HCT116 (cell line): ENCODE data around the gene EYA3. TPM values are rescaled to one million over a fixed set of nuclear protein-coding genes. Genes with fewer than 3 reads are reported as not detected.

Experiments
- ATAC-seq: fragments of 200-7000 bp; cut with Tn5 transposase; 2 replicates; pipeline ENCODE4 v1.9.1; 2020; ENCODE audit warnings: mild to moderate bottlenecking, moderate library complexity
- BruUV-seq: library from RNA; stranded (reverse); fragments of 400-500 nt; replicated peaks from 2 replicates; lab custom pipeline; 2021; lab: Mats Ljungman, UMichigan
- CTCF ChIA-PET: fragments of 300-600 bp; sonication (Branson Sonifier 250); formaldehyde crosslinking; loops from one replicate; lab custom pipeline; 2021; ENCODE audit warnings: antibody characterized with exemption; lab: Charles Lee
- POLR2A ChIA-PET: fragments of 300-600, 350-600 bp; sonication (Branson Sonifier 250); formaldehyde crosslinking; loops from one replicate; lab custom pipeline; 2021; ENCODE audit warnings: antibody characterized with exemption; lab: Charles Lee
- RAD21 ChIA-PET, 2 experiments: fragments of 300-600 bp; sonication (Branson Sonifier 250); formaldehyde crosslinking; loops; one replicate each; lab custom pipeline; 2023; ENCODE audit warnings: low total read pairs in 2 of 2; ENCODE audit not compliant: uncharacterized antibody in 2 of 2, unreplicated experiment in 2 of 2, low non-redundant PET in 1 of 2; lab: Charles Lee
- DNase-seq: peaks from one replicate; pipeline ENCODE4 v3.0.0-alpha.2; 2010; ENCODE audit warnings: low read depth, low spot score
- H2AFZ ChIP-seq: fragments of 200-600 bp; shearing (Covaris generic), sonication (generic); 2 replicates; pipeline ENCODE4 v1.6.1; 2017; ENCODE audit warnings: low read depth, mixed run types, mixed read lengths, antibody characterized with exemption, low read length; ENCODE audit not compliant: poor library complexity, severe bottlenecking
- H3K27ac ChIP-seq: 2 replicates; pipeline ENCODE4 v1.5.1; 2012; ENCODE audit warnings: low read depth, low read length
- H3K27me3 ChIP-seq: fragments of 200-600 bp; sonication (generic); 2 replicates; pipeline ENCODE4 v1.6.1; 2016; ENCODE audit warnings: mixed run types, low read length, mixed read lengths; ENCODE audit not compliant: insufficient read depth
- H3K36me3 ChIP-seq, 2 experiments: fragments of 200-500 bp in 1 of 2; fragments of 200-600 bp in 1 of 2; sonication (Bioruptor generic) in 1 of 2; sonication (generic) in 1 of 2; 2 replicates each; pipeline versions ENCODE4 v1.5.1 to v1.6.1; 2014 to 2016; ENCODE audit warnings: low read length in 2 of 2, inconsistent platforms in 1 of 2, mixed read lengths in 1 of 2, mixed run types in 1 of 2; ENCODE audit not compliant: insufficient read depth in 2 of 2, control insufficient read depth in 1 of 2
- H3K4me1 ChIP-seq, 2 experiments: fragments of 200-600 bp in 1 of 2; sonication (generic) in 1 of 2; 2 replicates each; pipeline versions ENCODE4 v1.5.1 to v1.6.1; 2012 to 2017; ENCODE audit warnings: low read length in 2 of 2, inconsistent platforms in 1 of 2, mild to moderate bottlenecking in 1 of 2, mixed read lengths in 1 of 2, mixed run types in 1 of 2, moderate library complexity in 1 of 2; ENCODE audit not compliant: insufficient read depth in 2 of 2, control insufficient read depth in 1 of 2
- H3K4me2 ChIP-seq: fragments of 200-600 bp; sonication (generic); 2 replicates; pipeline ENCODE4 v1.6.1; 2017; ENCODE audit warnings: mixed run types, low read length, mixed read lengths
- H3K4me3 ChIP-seq, 2 experiments: fragments of 200-600 bp in 1 of 2; sonication (generic) in 1 of 2; replicated peaks in 1 of 2; 2 replicates each; pipeline ENCODE4 v1.5.1; 2011 to 2016; ENCODE audit warnings: low read length in 2 of 2, control low read depth in 1 of 2, low read depth in 1 of 2, mild to moderate bottlenecking in 1 of 2, mixed read lengths in 1 of 2, mixed run types in 1 of 2
- H3K79me2 ChIP-seq: fragments of 200-600 bp; sonication (generic); 2 replicates; pipeline ENCODE4 v1.6.1; 2017; ENCODE audit warnings: mild to moderate bottlenecking, mixed run types, low read length, moderate library complexity, mixed read lengths; ENCODE audit not compliant: insufficient read depth
- H3K9ac ChIP-seq: fragments of 200-600 bp; sonication (generic); 2 replicates; pipeline ENCODE4 v1.6.1; 2016; ENCODE audit warnings: low read length, mixed read lengths
- H3K9me2 ChIP-seq: fragments of 200-600 bp; sonication (generic), shearing (Covaris generic); 2 replicates; pipeline ENCODE4 v1.6.1; 2017; ENCODE audit warnings: mixed run types, mild to moderate bottlenecking, moderate library complexity; ENCODE audit not compliant: insufficient read depth
- H3K9me3 ChIP-seq, 2 experiments: fragments of 200-500 bp in 1 of 2; fragments of 200-600 bp in 1 of 2; sonication (Bioruptor generic) in 1 of 2; sonication (generic) in 1 of 2; 2 replicates each; pipeline ENCODE4 v1.6.1; 2014 to 2017; ENCODE audit warnings: low read length in 2 of 2, mixed read lengths in 2 of 2, inconsistent platforms in 1 of 2, low read depth in 1 of 2, mild to moderate bottlenecking in 1 of 2, mixed run types in 1 of 2, moderate library complexity in 1 of 2; ENCODE audit not compliant: control insufficient read depth in 1 of 2, insufficient read depth in 1 of 2
- H4K20me1 ChIP-seq: fragments of 200-600 bp; sonication (generic), shearing (Covaris generic); 2 replicates; pipeline ENCODE4 v1.6.1; 2017; ENCODE audit warnings: mixed run types, mild to moderate bottlenecking, moderate library complexity; ENCODE audit not compliant: insufficient read depth
- CBX3 ChIP-seq: IDR thresholded peaks from 2 replicates; pipeline ENCODE4 v1.6.1; 2012; ENCODE audit warnings: low read depth
- CEBPB ChIP-seq: IDR thresholded peaks from 2 replicates; pipeline ENCODE4 v1.6.1; 2012; ENCODE audit warnings: low read depth
- CTCF ChIP-seq, 3 experiments: fragments of 200-600 bp in 1 of 3; sonication (generic) in 1 of 3; IDR thresholded peaks in 2 of 3; conservative IDR thresholded peaks in 1 of 3; 2 replicates each; pipeline ENCODE4 v1.5.1; 2012 to 2017; ENCODE audit warnings: low read depth in 2 of 3, low read length in 2 of 3, antibody characterized with exemption in 1 of 3, borderline replicate concordance in 1 of 3, control low read depth in 1 of 3, mild to moderate bottlenecking in 1 of 3, mixed read lengths in 1 of 3, mixed run types in 1 of 3, moderate library complexity in 1 of 3; ENCODE audit not compliant: insufficient read depth in 1 of 3
- ELF1 ChIP-seq: IDR thresholded peaks from 2 replicates; pipeline ENCODE4 v1.6.1; 2012; ENCODE audit warnings: low read depth, borderline replicate concordance
- EZH2phosphoT487 ChIP-seq: fragments of 200-600 bp; IDR thresholded peaks from 2 replicates; pipeline ENCODE4 v1.6.1; 2018; ENCODE audit warnings: antibody characterized with exemption, borderline replicate concordance
- JUND ChIP-seq: IDR thresholded peaks from 2 replicates; pipeline ENCODE4 v1.6.1; 2012
- POLR2A ChIP-seq: IDR thresholded peaks from 2 replicates; pipeline ENCODE4 v1.7.0; 2011; ENCODE audit warnings: borderline replicate concordance; ENCODE audit not compliant: insufficient read depth, insufficient read length; ENCODE audit errors: extremely low read depth
- POLR2AphosphoS5 ChIP-seq: IDR thresholded peaks from 2 replicates; pipeline ENCODE4 v1.6.1; 2011; ENCODE audit warnings: mild to moderate bottlenecking, low read depth, low read length, moderate library complexity
- RAD21 ChIP-seq: IDR thresholded peaks from 2 replicates; pipeline ENCODE4 v1.6.1; 2012; ENCODE audit warnings: low read depth, mild to moderate bottlenecking
- SIN3A ChIP-seq: IDR thresholded peaks from 2 replicates; pipeline ENCODE4 v1.6.1; 2012; ENCODE audit warnings: low read depth
- SP1 ChIP-seq: IDR thresholded peaks from 2 replicates; pipeline ENCODE4 v1.6.1; 2012; ENCODE audit warnings: low read depth
- TCF7L2 ChIP-seq: IDR thresholded peaks from 2 replicates; pipeline ENCODE4 v1.7.0; 2011; ENCODE audit warnings: borderline replicate concordance, inconsistent platforms; ENCODE audit not compliant: insufficient read depth, insufficient read length; ENCODE audit errors: extremely low read depth
- ZBTB33 ChIP-seq: IDR thresholded peaks from 2 replicates; pipeline ENCODE4 v1.6.1; 2011; ENCODE audit warnings: mild to moderate bottlenecking, low read length, moderate library complexity; ENCODE audit not compliant: insufficient replicate concordance; ENCODE audit errors: extremely low read depth
- ZFX ChIP-seq: fragments of 450-650 bp; IDR thresholded peaks from 2 replicates; pipeline ENCODE4 v1.6.1; 2017
- ZNF274 ChIP-seq: fragments of 200-500 bp; sonication (Bioruptor generic); IDR thresholded peaks from 2 replicates; pipeline ENCODE4 v1.6.1; 2014; ENCODE audit warnings: mild to moderate bottlenecking, low read depth, low read length, inconsistent platforms
- intact Hi-C: fragments of 100-400 bp; cut with micrococcal nuclease; formaldehyde crosslinking; loops from 2 replicates; pipeline ENCODE4 v1.10.0; 2022
- total RNA-seq: library from RNA; stranded (reverse); gene quantifications from one replicate; pipeline ENCODE4 v1.2.1, GENCODE V29; 2021; ENCODE audit not compliant: unreplicated experiment
- TF ChIP-seq, protein P1 (sequence below): IDR thresholded peaks from 2 replicates; pipeline ENCODE4 v1.6.1; 2012
- TF ChIP-seq, protein P2 (sequence below): IDR thresholded peaks from 2 replicates; pipeline ENCODE4 v1.6.1; 2012

EYA3 gene
- total RNA-seq, 1 experiment from 2014 or later = 25.9 TPM

GRCh38 chr1:27981145-27981544 lies 107.3 kb downstream of the EYA3 start (continued):
- TF ChIP-seq, protein P1, sequence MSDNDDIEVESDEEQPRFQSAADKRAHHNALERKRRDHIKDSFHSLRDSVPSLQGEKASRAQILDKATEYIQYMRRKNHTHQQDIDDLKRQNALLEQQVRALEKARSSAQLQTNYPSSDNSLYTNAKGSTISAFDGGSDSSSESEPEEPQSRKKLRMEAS = no peak
- TF ChIP-seq SIN3A (no peak), EZH2phosphoT487 (no peak), CTCF (IDR thresholded peaks at IDR 0.05 in 2 of 3, conservative IDR thresholded peaks at IDR 0.05 in 1 of 3; ENCODE audit: borderline replicate concordance in 1 of 3, insufficient read depth in 1 of 3, low read depth in 2 of 3, low read length in 2 of 3) (no peak)

- ChIA-PET CTCF (interaction anchor here (0.5 to 1.9 kb wide), 4 partner anchors 32 to 122 kb away, joined by 3 to 12 read pairs (median 6); no protein-coding TSS in a partner anchor), RAD21 (interaction anchor here in 1 of 2 experiments (0.6 kb wide), 1 partner anchor 9 kb away, joined by 3 read pairs; no protein-coding TSS in a partner anchor), POLR2A (no interaction called here)
- H3K9me3 ChIP-seq = no peaks in the 10 kb centered on the region
- intact Hi-C loops = no loop called here
- H3K9me2 ChIP-seq = no peaks in the 10 kb centered on the region
- H3K27ac ChIP-seq = no peak overlapping the region
- no peak overlapping the region for H3K9ac ChIP-seq
- BruUV-seq = no TSS peak
- DNase-seq (no peak), ATAC-seq (no peak)
- H2AFZ ChIP-seq = no peak overlapping the region
- no peaks in the 10 kb centered on the region; the same call in 1 of the 2 replicates for H4K20me1 ChIP-seq
- H3K4me3 ChIP-seq = no peak overlapping the region
- H3K27me3 ChIP-seq = no peaks in the 10 kb centered on the region
- H3K4me1 ChIP-seq = no peaks in the 10 kb centered on the region
- H3K4me2 ChIP-seq = no peak overlapping the region
- no peaks in the 10 kb centered on the region for H3K79me2 ChIP-seq
- peaks cover 0 to 2% of the 10 kb centered on the region in 2 experiments; a peak in 1 of 4 replicates for H3K36me3 ChIP-seq
- TF ChIP-seq CEBPB (no peak), ZFX (no peak), POLR2AphosphoS5 (no peak), SP1 (no peak), TCF7L2 (no peak), CBX3 (no peak), ELF1 (no peak), JUND (no peak), POLR2A (no peak), EZH2phosphoT487 (no peak), RAD21 (no peak), CTCF (IDR thresholded peaks at IDR 0.05 in 2 of 3, conservative IDR thresholded peaks at IDR 0.05 in 1 of 3; ENCODE audit: borderline replicate concordance in 1 of 3, insufficient read depth in 1 of 3, low read depth in 2 of 3, low read length in 2 of 3) (no peak), ZNF274 (no peak), ZBTB33 (no peak), SIN3A (no peak)
- TF ChIP-seq, protein P2, sequence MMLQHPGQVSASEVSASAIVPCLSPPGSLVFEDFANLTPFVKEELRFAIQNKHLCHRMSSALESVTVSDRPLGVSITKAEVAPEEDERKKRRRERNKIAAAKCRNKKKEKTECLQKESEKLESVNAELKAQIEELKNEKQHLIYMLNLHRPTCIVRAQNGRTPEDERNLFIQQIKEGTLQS = no peak
- TF ChIP-seq, protein P1 = no peak
Measured at GRCh38 chr1:27980216-27980845, 108.1 kb downstream of the EYA3 start.
